ENCODE data around the gene NFATC3. TPM values are rescaled to one million over a fixed set of nuclear protein-coding genes. Genes with fewer than 3 reads are reported as not detected.

Gene NFATC3
- total and polyA plus RNA-seq, 7 donors = 9.8 to 53.5 (median 42.7) TPM

DNA sequence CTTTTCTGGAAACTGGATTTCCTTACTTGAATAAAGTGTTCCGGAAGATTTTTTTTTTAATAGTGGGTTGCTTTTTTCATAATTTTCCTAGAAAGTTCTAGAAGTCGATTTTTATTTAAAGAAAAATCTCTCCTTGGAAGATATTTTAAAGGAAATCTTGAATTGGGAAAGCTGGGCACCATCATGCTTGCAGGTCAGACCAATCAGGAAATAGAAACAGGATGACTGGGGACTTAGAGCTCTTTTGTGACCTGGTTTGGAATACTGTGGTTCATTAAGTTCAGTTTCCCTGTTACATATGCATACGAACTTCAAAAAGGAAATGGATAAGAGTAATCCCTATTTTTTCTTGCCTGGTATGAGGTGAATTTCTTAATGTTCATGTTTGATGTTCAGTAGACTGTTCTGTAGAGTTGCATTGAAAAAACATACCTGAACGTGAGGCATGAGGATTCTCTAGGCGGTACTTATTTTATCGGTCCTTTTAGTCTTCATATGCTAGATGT is 1.2 kb downstream of the NFATC3 start:
- intact Hi-C loops (cut with DNase I) = no loop called here
- Histone ChIP-seq H3K4me3 (peak overlapping the region; percentile 87), H3K9me3 (no peaks in the 10 kb centered on the region), H3K36me3 (ENCODE audit: insufficient read depth in 1 of 2, low read depth in 1 of 2) (no peaks in the 10 kb centered on the region), H3K27me3 (ENCODE audit: insufficient read depth in 3 of 3, low read length in 2 of 3) (no peaks in the 10 kb centered on the region), H3K27ac (peak overlapping the region; percentile 90), H3K4me1 (peaks cover 56% of the 10 kb centered on the region)
- DNase-seq (no peak), ATAC-seq (peak in 2 of 4 donors; percentile 26 to 38)
- TF ChIP-seq, protein P1, sequence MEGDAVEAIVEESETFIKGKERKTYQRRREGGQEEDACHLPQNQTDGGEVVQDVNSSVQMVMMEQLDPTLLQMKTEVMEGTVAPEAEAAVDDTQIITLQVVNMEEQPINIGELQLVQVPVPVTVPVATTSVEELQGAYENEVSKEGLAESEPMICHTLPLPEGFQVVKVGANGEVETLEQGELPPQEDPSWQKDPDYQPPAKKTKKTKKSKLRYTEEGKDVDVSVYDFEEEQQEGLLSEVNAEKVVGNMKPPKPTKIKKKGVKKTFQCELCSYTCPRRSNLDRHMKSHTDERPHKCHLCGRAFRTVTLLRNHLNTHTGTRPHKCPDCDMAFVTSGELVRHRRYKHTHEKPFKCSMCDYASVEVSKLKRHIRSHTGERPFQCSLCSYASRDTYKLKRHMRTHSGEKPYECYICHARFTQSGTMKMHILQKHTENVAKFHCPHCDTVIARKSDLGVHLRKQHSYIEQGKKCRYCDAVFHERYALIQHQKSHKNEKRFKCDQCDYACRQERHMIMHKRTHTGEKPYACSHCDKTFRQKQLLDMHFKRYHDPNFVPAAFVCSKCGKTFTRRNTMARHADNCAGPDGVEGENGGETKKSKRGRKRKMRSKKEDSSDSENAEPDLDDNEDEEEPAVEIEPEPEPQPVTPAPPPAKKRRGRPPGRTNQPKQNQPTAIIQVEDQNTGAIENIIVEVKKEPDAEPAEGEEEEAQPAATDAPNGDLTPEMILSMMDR (IDR thresholded peaks at IDR 0.05) = no peak
- 0 to 1% (median 0%) methylated on average over 6 of the region's 6 CpGs for WGBS, 3 donors

DNA sequence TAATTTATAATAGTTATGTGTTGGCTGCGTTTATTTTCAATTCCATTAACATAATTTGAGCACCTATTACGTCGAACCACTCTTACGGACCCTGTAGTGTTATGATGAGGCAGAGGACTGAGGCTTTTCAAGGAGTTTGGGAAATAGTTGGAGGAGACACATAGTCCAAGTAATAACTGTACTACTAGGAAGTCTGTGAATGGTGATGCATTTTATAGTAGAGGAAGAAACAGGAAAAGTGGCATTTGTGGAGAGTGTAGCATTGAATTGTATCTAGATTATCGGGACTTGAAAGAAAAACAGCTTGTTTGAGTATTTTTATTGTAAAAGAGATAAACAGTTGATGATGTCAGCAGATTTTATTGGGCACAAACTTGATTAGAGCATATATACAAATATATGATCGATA is 1.7 kb downstream of the NFATC3 start:
- Histone ChIP-seq H3K4me1 (peaks cover 56% of the 10 kb centered on the region), H3K36me3 (ENCODE audit: insufficient read depth in 1 of 2, low read depth in 1 of 2) (no peaks in the 10 kb centered on the region), H3K9me3 (no peaks in the 10 kb centered on the region), H3K27ac (peak overlapping the region; percentile 90), H3K4me3 (peak overlapping the region; percentile 87), H3K27me3 (ENCODE audit: insufficient read depth in 3 of 3, low read length in 2 of 3) (no peaks in the 10 kb centered on the region)
- no peak for ATAC-seq
- DNase-seq = no peak
- intact Hi-C loops (cut with DNase I) = no loop called here
- TF ChIP-seq, protein P1 (IDR thresholded peaks at IDR 0.05) = no peak
- WGBS, 3 donors = 7 to 10% (median 7%) methylated on average over 6 of the region's 6 CpGs

DNA sequence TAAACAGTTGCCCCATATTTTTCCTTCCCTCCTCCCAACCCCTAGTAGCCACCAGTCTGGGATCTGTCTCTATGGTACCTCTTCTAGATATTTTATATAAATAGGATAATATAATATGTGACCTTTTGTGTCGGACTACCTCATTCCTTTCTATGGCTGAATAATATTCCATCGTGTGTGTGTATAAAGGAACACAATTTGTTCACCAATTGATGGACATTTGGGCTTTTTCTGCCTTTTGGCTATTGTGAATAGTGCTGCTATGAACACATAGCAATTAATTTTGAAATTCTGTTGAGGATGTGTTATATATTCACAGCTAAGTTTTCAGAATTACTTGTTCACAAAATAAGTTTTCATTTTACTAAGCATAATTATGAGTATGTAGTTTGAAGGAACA is 2.5 kb downstream of the NFATC3 start:
- H3K4me1 ChIP-seq = peaks cover 56% of the 10 kb centered on the region
- no peak for ATAC-seq
- TF ChIP-seq, protein P1 (IDR thresholded peaks at IDR 0.05) = no peak
- no peaks in the 10 kb centered on the region for H3K27me3 ChIP-seq (ENCODE audit: insufficient read depth in 3 of 3, low read length in 2 of 3)
- peak overlapping the region; percentile 90 for H3K27ac ChIP-seq
- no peak for DNase-seq
- WGBS, 3 donors = 33 to 49% (median 41%) methylated on average over 2 of the region's 2 CpGs
- intact Hi-C loops (cut with DNase I) = no loop called here
- no peaks in the 10 kb centered on the region for H3K9me3 ChIP-seq
- no peaks in the 10 kb centered on the region for H3K36me3 ChIP-seq (ENCODE audit: insufficient read depth in 1 of 2, low read depth in 1 of 2)
- H3K4me3 ChIP-seq = peak overlapping the region; percentile 87

DNA sequence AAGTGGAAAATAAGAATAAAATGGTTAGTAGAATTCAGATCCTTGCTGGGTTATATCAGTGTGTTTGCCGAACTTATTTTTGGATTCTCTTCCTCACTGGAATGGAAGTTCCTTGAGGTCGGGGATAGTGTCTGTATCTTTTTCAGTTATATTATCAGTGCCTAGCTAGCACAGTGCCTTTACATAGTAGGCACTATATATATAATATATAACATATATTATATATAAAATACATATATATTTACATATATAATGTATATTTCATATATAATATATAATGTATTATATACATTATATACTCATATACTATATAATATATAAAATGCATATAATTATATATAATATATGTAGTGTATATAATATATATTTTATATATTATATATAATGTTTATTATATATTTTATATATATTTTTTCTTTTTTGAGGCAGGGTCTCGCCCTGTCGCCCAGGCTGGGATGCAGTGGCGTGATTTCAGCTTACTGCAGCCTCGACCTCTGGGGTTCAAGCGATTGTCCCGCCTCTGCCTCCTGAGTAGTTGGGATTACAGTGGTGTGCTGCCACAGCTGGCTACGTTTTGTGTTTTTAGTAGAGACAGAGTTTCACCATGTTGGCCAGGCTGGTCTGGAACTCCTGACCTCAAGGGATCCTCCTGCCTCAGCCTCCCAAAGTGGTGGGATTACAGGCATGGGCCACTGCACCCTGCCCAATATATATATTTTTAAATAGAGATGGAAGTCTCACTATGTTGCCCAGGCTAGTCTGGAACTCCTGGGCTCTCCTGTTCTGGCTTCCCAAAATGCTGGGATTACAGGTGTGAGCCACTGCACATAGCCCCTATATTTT is 3.2 kb downstream of the NFATC3 start:
- DNase-seq = no peak
- peak overlapping the region; percentile 90 for H3K27ac ChIP-seq
- H3K36me3 ChIP-seq (ENCODE audit: insufficient read depth in 1 of 2, low read depth in 1 of 2) = no peaks in the 10 kb centered on the region
- H3K4me3 ChIP-seq = peak overlapping the region; percentile 87
- no peaks in the 10 kb centered on the region for H3K27me3 ChIP-seq (ENCODE audit: insufficient read depth in 3 of 3, low read length in 2 of 3)
- TF ChIP-seq, protein P1 (IDR thresholded peaks at IDR 0.05) = no peak
- no peaks in the 10 kb centered on the region for H3K9me3 ChIP-seq
- ATAC-seq = no peak
- 70 to 78% (median 71%) methylated on average over 9 of the region's 9 CpGs for WGBS, 3 donors
- peaks cover 56% of the 10 kb centered on the region for H3K4me1 ChIP-seq
- intact Hi-C loops (cut with DNase I) = no loop called here

All from psoas muscle (tissue), 8 donors.